Endothelial cell of umbilical vein (primary cell): ENCODE data around the gene DENND4C. TPM values are rescaled to one million over a fixed set of nuclear protein-coding genes. Genes with fewer than 3 reads are reported as not detected.

Experiments
- BruUV-seq: library from RNA; stranded (reverse); fragments of 400-500 nt; replicated peaks from 2 replicates; lab custom pipeline; 2021; lab: Mats Ljungman, UMichigan
- CTCF ChIA-PET: fragments of 300-600, 350-600 bp; sonication (Branson Sonifier 250); formaldehyde crosslinking; loops from one replicate; lab custom pipeline; 2021; ENCODE audit warnings: antibody characterized with exemption, inconsistent platforms; lab: Charles Lee
- POLR2A ChIA-PET: fragments of 300-600, 350-600 bp; sonication (Branson Sonifier 250); formaldehyde crosslinking; loops from one replicate; lab custom pipeline; 2021; ENCODE audit warnings: antibody characterized with exemption, inconsistent platforms; lab: Charles Lee
- DNase-seq: peaks from one replicate; pipeline ENCODE4 v3.0.0-alpha.2; 2011; ENCODE audit warnings: low read depth, low spot score
- FAIRE-seq: peaks from 2 replicates; lab custom pipeline; 2011; peaks lifted over from hg19 to GRCh38; lab: Jason Lieb, UNC
- H2AFZ ChIP-seq: 2 replicates; pipeline ENCODE4 v1.6.0; 2012; ENCODE audit warnings: low read depth, low read length, control low read depth, inconsistent platforms
- H3K27ac ChIP-seq: 2 replicates; pipeline ENCODE4 v1.5.1; 2011; ENCODE audit warnings: low read depth, mild to moderate bottlenecking, control low read depth, low read length, moderate library complexity; ENCODE audit not compliant: insufficient read depth
- H3K27me3 ChIP-seq, 2 experiments: 2 replicates each; pipeline versions ENCODE4 v1.6.0 to v1.6.1; 2011; ENCODE audit warnings: low read length in 2 of 2, mixed read lengths in 1 of 2; ENCODE audit not compliant: control insufficient read depth in 2 of 2, insufficient read depth in 2 of 2
- H3K36me3 ChIP-seq, 2 experiments: 2 replicates in 1 of 2; 3 replicates in 1 of 2; pipeline ENCODE4 v1.5.1; 2011; ENCODE audit warnings: low read length in 2 of 2, mild to moderate bottlenecking in 1 of 2, moderate library complexity in 1 of 2; ENCODE audit not compliant: control insufficient read depth in 2 of 2, insufficient read depth in 2 of 2; ENCODE audit errors: extremely low read depth in 1 of 2
- H3K4me1 ChIP-seq: 3 replicates; pipeline ENCODE4 v1.5.1; 2011; ENCODE audit warnings: mild to moderate bottlenecking, low read length; ENCODE audit not compliant: control insufficient read depth, insufficient read depth; ENCODE audit errors: extremely low read depth
- H3K4me2 ChIP-seq: 2 replicates; pipeline ENCODE4 v1.6.1; 2011; ENCODE audit warnings: low read length, control low read depth, mixed read lengths; ENCODE audit not compliant: insufficient read depth
- H3K4me3 ChIP-seq, 3 experiments: fragments of 200-600 bp in 1 of 3; sonication (generic), shearing (Covaris generic) in 1 of 3; replicated peaks in 1 of 3; 2 replicates each; pipeline ENCODE4 v1.5.1; 2011 to 2016; ENCODE audit warnings: control low read depth in 3 of 3, low read length in 3 of 3, mild to moderate bottlenecking in 2 of 3, inconsistent platforms in 1 of 3, low read depth in 1 of 3, moderate library complexity in 1 of 3; ENCODE audit not compliant: insufficient read depth in 1 of 3
- H3K79me2 ChIP-seq: 2 replicates; pipeline ENCODE4 v1.6.0; 2012; ENCODE audit warnings: low read length, inconsistent platforms; ENCODE audit not compliant: control insufficient read depth, insufficient read depth
- H3K9ac ChIP-seq: replicated peaks from 2 replicates; pipeline ENCODE3; 2011; ENCODE audit warnings: low read length, control low read depth; ENCODE audit not compliant: insufficient read depth; ENCODE audit errors: extremely low read depth
- H3K9me1 ChIP-seq: replicated peaks from 3 replicates; pipeline ENCODE4 v1.6.0; 2011; ENCODE audit warnings: mild to moderate bottlenecking, low read length; ENCODE audit not compliant: control insufficient read depth, insufficient read depth; ENCODE audit errors: extremely low read depth
- H3K9me3 ChIP-seq: replicated peaks from 2 replicates; pipeline ENCODE4 v1.5.1; 2012; ENCODE audit warnings: low read length, inconsistent platforms; ENCODE audit not compliant: control insufficient read depth, insufficient read depth
- H4K20me1 ChIP-seq: replicated peaks from 2 replicates; pipeline ENCODE3; 2011; ENCODE audit warnings: mild to moderate bottlenecking, low read length; ENCODE audit not compliant: control insufficient read depth, insufficient read depth; ENCODE audit errors: extremely low read depth
- EZH2 ChIP-seq: IDR thresholded peaks from 2 replicates; pipeline ENCODE4 v1.6.1; 2012; ENCODE audit warnings: borderline replicate concordance, low read depth, mild to moderate bottlenecking, moderate library complexity, low read length, inconsistent platforms; ENCODE audit not compliant: severe bottlenecking
- FOS ChIP-seq: IDR thresholded peaks from 2 replicates; pipeline ENCODE4 v1.6.1; 2011; ENCODE audit warnings: mild to moderate bottlenecking, low read length, moderate library complexity, borderline replicate concordance; ENCODE audit not compliant: insufficient read depth
- GATA2 ChIP-seq: IDR thresholded peaks from 2 replicates; pipeline ENCODE4 v1.7.0; 2011; ENCODE audit warnings: low read depth, mild to moderate bottlenecking, moderate library complexity, mixed read lengths, low read length; ENCODE audit not compliant: insufficient read length, insufficient read depth
- JUN ChIP-seq: IDR thresholded peaks from 2 replicates; pipeline ENCODE4 v1.6.1; 2011; ENCODE audit warnings: borderline replicate concordance, low read depth; ENCODE audit not compliant: insufficient read length, insufficient read depth
- MYC ChIP-seq: IDR thresholded peaks from one replicate; pipeline ENCODE4 v1.6.1; 2011; ENCODE audit warnings: mild to moderate bottlenecking, low read depth, low read length
- POLR2A ChIP-seq: IDR thresholded peaks from 2 replicates; pipeline ENCODE4 v1.6.1; 2012; ENCODE audit warnings: low read depth, mild to moderate bottlenecking, control low read depth, low read length
- POLR2AphosphoS5 ChIP-seq: IDR thresholded peaks from 2 replicates; pipeline ENCODE4 v1.6.1; 2012; ENCODE audit warnings: low read depth, mild to moderate bottlenecking, control low read depth, low read length, moderate library complexity; ENCODE audit not compliant: insufficient read depth
- dilution Hi-C: fragments of 300-500 bp; cut with MboI; formaldehyde crosslinking; loops from one replicate; pipeline ENCODE4 v1.15.0; 2019; ENCODE audit warnings: low sequenced_read_pairs; ENCODE audit not compliant: extremely low pct_ligation_motif_present
- intact Hi-C: fragments of 100-400 bp; cut with micrococcal nuclease; formaldehyde crosslinking; loops from one replicate; pipeline ENCODE4 v1.10.0; 2022
- polyA plus RNA-seq, 4 experiments: library from polyadenylated mRNA; depleted of rRNA in 3 of 4; stranded (reverse) in 3 of 4; unstranded in 1 of 4; fragments of >200 nt; gene quantifications; 2 replicates each; pipeline versions ENCODE4 v1.2.1 to v1.2.3, GENCODE V29; 2011 to 2012; ENCODE audit warnings: missing spikeins in 1 of 4
- total RNA-seq: library from RNA; stranded (reverse); gene quantifications from 2 replicates; pipeline ENCODE4 v1.2.3, GENCODE V29; 2021
- TF ChIP-seq, protein P1 (sequence below), 2 donors: IDR thresholded peaks; 1 replicate in 1 of 2; 2 replicates in 1 of 2; pipeline ENCODE4 v1.5.1; 2011; ENCODE audit warnings: low read length in 2 of 2, mild to moderate bottlenecking in 2 of 2, moderate library complexity in 2 of 2, control low read depth in 1 of 2, inconsistent platforms in 1 of 2, low read depth in 1 of 2; ENCODE audit not compliant: insufficient read depth in 1 of 2; ENCODE audit errors: extremely low read depth in 1 of 2
- TF ChIP-seq, protein P2 (sequence below): IDR thresholded peaks from 2 replicates; pipeline ENCODE4 v1.6.1; 2011; ENCODE audit not compliant: insufficient read depth, insufficient read length

DENND4C gene
- total and polyA plus RNA-seq, 2 donors (not counting 3 experiments of a cell fraction or from before 2014, with no cell fraction given), result 9.6 to 36.8 TPM

DNA sequence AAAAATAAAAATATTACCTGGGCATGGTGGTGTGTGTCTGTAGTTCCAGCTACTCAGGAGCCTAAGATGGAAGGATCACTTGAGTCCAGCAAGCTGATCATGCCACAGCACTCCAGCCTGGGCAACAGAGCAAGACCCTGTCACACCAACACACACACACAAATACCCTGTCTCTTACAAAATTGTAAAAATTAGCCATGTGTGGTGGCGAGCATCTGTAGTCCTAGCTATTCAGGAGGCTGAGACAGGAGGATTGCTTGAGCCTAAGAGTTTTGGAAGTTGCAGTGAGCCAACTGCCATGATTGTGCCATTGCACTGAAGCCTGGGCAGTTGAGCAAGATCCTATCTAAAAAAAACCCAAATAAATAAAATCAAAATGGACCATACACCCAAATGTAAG, 32.1 kb upstream of the DENND4C start:
- Histone ChIP-seq H4K20me1 (no peaks in the 10 kb centered on the region), H3K4me3 (no peak overlapping the region), H3K9me3 (no peaks in the 10 kb centered on the region), H3K4me2 (no peak overlapping the region), H3K4me1 (no peaks in the 10 kb centered on the region), H3K27ac (no peak overlapping the region), H3K27me3 (no peaks in the 10 kb centered on the region), H3K79me2 (no peaks in the 10 kb centered on the region), H3K9me1 (no peaks in the 10 kb centered on the region), H3K9ac (no peak overlapping the region), H2AFZ (no peak overlapping the region), H3K36me3 (no peaks in the 10 kb centered on the region)
- dilution Hi-C loops, result no loop called here
- TF ChIP-seq EZH2, result no peak
- TF ChIP-seq, protein P1, sequence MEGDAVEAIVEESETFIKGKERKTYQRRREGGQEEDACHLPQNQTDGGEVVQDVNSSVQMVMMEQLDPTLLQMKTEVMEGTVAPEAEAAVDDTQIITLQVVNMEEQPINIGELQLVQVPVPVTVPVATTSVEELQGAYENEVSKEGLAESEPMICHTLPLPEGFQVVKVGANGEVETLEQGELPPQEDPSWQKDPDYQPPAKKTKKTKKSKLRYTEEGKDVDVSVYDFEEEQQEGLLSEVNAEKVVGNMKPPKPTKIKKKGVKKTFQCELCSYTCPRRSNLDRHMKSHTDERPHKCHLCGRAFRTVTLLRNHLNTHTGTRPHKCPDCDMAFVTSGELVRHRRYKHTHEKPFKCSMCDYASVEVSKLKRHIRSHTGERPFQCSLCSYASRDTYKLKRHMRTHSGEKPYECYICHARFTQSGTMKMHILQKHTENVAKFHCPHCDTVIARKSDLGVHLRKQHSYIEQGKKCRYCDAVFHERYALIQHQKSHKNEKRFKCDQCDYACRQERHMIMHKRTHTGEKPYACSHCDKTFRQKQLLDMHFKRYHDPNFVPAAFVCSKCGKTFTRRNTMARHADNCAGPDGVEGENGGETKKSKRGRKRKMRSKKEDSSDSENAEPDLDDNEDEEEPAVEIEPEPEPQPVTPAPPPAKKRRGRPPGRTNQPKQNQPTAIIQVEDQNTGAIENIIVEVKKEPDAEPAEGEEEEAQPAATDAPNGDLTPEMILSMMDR (IDR thresholded peaks at IDR 0.05; ENCODE audit: extremely low read depth in 1 of 2, insufficient read depth in 1 of 2, low read depth in 1 of 2, low read length in 2 of 2), result no peak
- TF ChIP-seq POLR2A, result no peak
- TF ChIP-seq GATA2, result no peak
- TF ChIP-seq, protein P2, sequence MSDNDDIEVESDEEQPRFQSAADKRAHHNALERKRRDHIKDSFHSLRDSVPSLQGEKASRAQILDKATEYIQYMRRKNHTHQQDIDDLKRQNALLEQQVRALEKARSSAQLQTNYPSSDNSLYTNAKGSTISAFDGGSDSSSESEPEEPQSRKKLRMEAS, result no peak
- TF ChIP-seq MYC, result no peak
- TF ChIP-seq JUN, result no peak
- TF ChIP-seq FOS, result no peak
- TF ChIP-seq POLR2AphosphoS5, result no peak
- intact Hi-C loops, result no loop called here
- no TSS peak for BruUV-seq
- ChIA-PET CTCF (interaction anchor here (1.6 kb wide), 1 partner anchor 15 kb away, joined by 3 read pairs; no protein-coding TSS in a partner anchor), POLR2A (interaction anchor here (0.6 kb wide), 1 partner anchor 181 kb away, joined by 3 read pairs; no protein-coding TSS in a partner anchor)
- FAIRE-seq, result no peak
- no peak for DNase-seq
